BJ (cell line): Measurements from ENCODE around the gene DYDC1. TPM values are rescaled to one million over a fixed set of nuclear protein-coding genes. Genes with fewer than 3 reads are reported as not detected.
"Not testable (repeated sequence)": the region's sequence is repeated elsewhere in the genome, so short reads cannot be mapped to it uniquely, and the experiment has no call there.

ENCODE experiments used
- CTCF ChIA-PET: fragments of 350-600 bp; formaldehyde crosslinking; extraction: SDS; loops from one replicate; lab custom pipeline; 2021; ENCODE audit warnings: antibody characterized with exemption, inconsistent platforms; lab: Yijun Ruan, JAX
- POLR2A ChIA-PET: fragments of 300-600 bp; sonication (Branson Sonifier 250); formaldehyde crosslinking; extraction: SDS; loops from one replicate; lab custom pipeline; 2021; ENCODE audit warnings: antibody characterized with exemption; lab: Charles Lee
- DNase-seq: peaks from one replicate; pipeline ENCODE4 v3.0.0-alpha.2; 2011; ENCODE audit warnings: low read depth
- H3K27me3 ChIP-seq: 2 replicates; pipeline ENCODE4 v1.6.0; 2011; ENCODE audit warnings: low read length; ENCODE audit not compliant: control insufficient read depth, insufficient read depth
- H3K36me3 ChIP-seq: 2 replicates; pipeline ENCODE4 v1.5.1; 2011; ENCODE audit warnings: low read length; ENCODE audit not compliant: control insufficient read depth, insufficient read depth
- H3K4me3 ChIP-seq: 2 replicates; pipeline ENCODE4 v1.5.1; 2011; ENCODE audit warnings: low read depth, mild to moderate bottlenecking, control low read depth, low read length
- CTCF ChIP-seq: IDR thresholded peaks from 2 replicates; pipeline ENCODE4 v1.5.1; 2011; ENCODE audit warnings: low read depth, mild to moderate bottlenecking, control low read depth, inconsistent platforms, low read length, moderate library complexity; ENCODE audit not compliant: insufficient read depth
- polyA plus RNA-seq: library from polyadenylated mRNA; depleted of rRNA; stranded (reverse); fragments of >200 nt; gene quantifications from 2 replicates; pipeline ENCODE4 v1.2.3, GENCODE V29; 2011

Gene DYDC1
- polyA plus RNA-seq, 1 experiment = not detected

GRCh38 chr10:80365510-80365909 lies 9.0 kb upstream of the DYDC1 start:
- TF ChIP-seq CTCF = no peak
- CTCF ChIA-PET = no interaction called here
- Histone ChIP-seq H3K27me3 (no peaks in the 10 kb centered on the region), H3K4me3 (no peak overlapping the region), H3K36me3 (no peaks in the 10 kb centered on the region)
- POLR2A ChIA-PET = no interaction called here
- no peak for DNase-seq

- CTCF ChIA-PET = no interaction called here
- H3K36me3 ChIP-seq = no peaks in the 10 kb centered on the region
- no peak for DNase-seq
- POLR2A ChIA-PET = no interaction called here
- TF ChIP-seq CTCF = no peak
- no peak overlapping the region for H3K4me3 ChIP-seq
- H3K27me3 ChIP-seq = peaks cover 8% of the 10 kb centered on the region
These were observed 3.1 kb upstream of the DYDC1 start for GRCh38 chr10:80359644-80360043.

- CTCF ChIA-PET, DNase-seq, H3K4me3 ChIP-seq, H3K36me3 ChIP-seq, H3K27me3 ChIP-seq, POLR2A ChIA-PET: not testable (repeated sequence)
These were observed 2.4 kb upstream of the DYDC1 start for GRCh38 chr10:80358925-80359324.

- POLR2A ChIA-PET = no interaction called here
- DNase-seq = no peak
- CTCF ChIA-PET = no interaction called here
- TF ChIP-seq CTCF = no peak
- Histone ChIP-seq H3K36me3 (no peaks in the 10 kb centered on the region), H3K4me3 (no peak overlapping the region), H3K27me3 (peaks cover 8% of the 10 kb centered on the region)
These were observed 1.2 kb upstream of the DYDC1 start for GRCh38 chr10:80357851-80358125.

- Histone ChIP-seq H3K27me3 (peaks cover 8% of the 10 kb centered on the region), H3K36me3 (no peaks in the 10 kb centered on the region), H3K4me3 (no peak overlapping the region)
- POLR2A ChIA-PET = no interaction called here
- CTCF ChIA-PET = no interaction called here
- DNase-seq = no peak
- TF ChIP-seq CTCF = no peak
These were observed 665 bp upstream of the DYDC1 start for GRCh38 chr10:80356989-80357850.

GRCh38 chr10:80351220-80351619 lies 5.3 kb downstream of the DYDC1 start:
- peaks cover 1% of the 10 kb centered on the region; the same call in 1 of the 2 replicates for H3K27me3 ChIP-seq
- POLR2A ChIA-PET = no interaction called here
- no peak overlapping the region for H3K4me3 ChIP-seq
- no peaks in the 10 kb centered on the region for H3K36me3 ChIP-seq
- CTCF ChIA-PET = no interaction called here
- DNase-seq = no peak
- no peak for TF ChIP-seq CTCF
